ENCODE measurements around the gene HS6ST3.
"Not testable (repeated sequence)": the region's sequence is repeated elsewhere in the genome, so short reads cannot be mapped to it uniquely, and the experiment has no call there.

HS6ST3 gene

GRCh38 chr13:96051491-96051890 is 38.4 kb upstream of the HS6ST3 start:
- H3K4me3 ChIP-seq (ENCODE audit: low read depth in 1 of 2, low read length in 2 of 2); DNase-seq; H3K79me2 ChIP-seq (ENCODE audit: insufficient read depth, low read length); H3K4me1 ChIP-seq (ENCODE audit: insufficient read depth, low read length); H3K27ac ChIP-seq (ENCODE audit: low read length); H4K20me1 ChIP-seq (ENCODE audit: insufficient read depth, low read length); H2AFZ ChIP-seq (ENCODE audit: low read depth, low read length); H3K36me3 ChIP-seq (ENCODE audit: insufficient read depth, low read length); ATAC-seq (ENCODE audit: insufficient read depth, low read depth); H3K4me2 ChIP-seq (ENCODE audit: insufficient read depth, low read length); H3K9me3 ChIP-seq (ENCODE audit: insufficient read depth, low read length, severe bottlenecking); H3K27me3 ChIP-seq (ENCODE audit: insufficient read depth, low read length, poor library complexity); H3K9ac ChIP-seq (ENCODE audit: low read depth, low read length): not testable (repeated sequence)

GRCh38 chr13:96051946-96052345 is 38.0 kb upstream of the HS6ST3 start:
- ATAC-seq (ENCODE audit: insufficient read depth, low read depth); H3K9me3 ChIP-seq (ENCODE audit: insufficient read depth, low read length, severe bottlenecking); H3K27ac ChIP-seq (ENCODE audit: low read length); H3K4me1 ChIP-seq (ENCODE audit: insufficient read depth, low read length); H3K36me3 ChIP-seq (ENCODE audit: insufficient read depth, low read length); H3K27me3 ChIP-seq (ENCODE audit: insufficient read depth, low read length, poor library complexity); H3K4me3 ChIP-seq (ENCODE audit: low read depth in 1 of 2, low read length in 2 of 2); DNase-seq; H3K9ac ChIP-seq (ENCODE audit: low read depth, low read length); H3K4me2 ChIP-seq (ENCODE audit: insufficient read depth, low read length); H3K79me2 ChIP-seq (ENCODE audit: insufficient read depth, low read length); H4K20me1 ChIP-seq (ENCODE audit: insufficient read depth, low read length); H2AFZ ChIP-seq (ENCODE audit: low read depth, low read length): not testable (repeated sequence)

DNA sequence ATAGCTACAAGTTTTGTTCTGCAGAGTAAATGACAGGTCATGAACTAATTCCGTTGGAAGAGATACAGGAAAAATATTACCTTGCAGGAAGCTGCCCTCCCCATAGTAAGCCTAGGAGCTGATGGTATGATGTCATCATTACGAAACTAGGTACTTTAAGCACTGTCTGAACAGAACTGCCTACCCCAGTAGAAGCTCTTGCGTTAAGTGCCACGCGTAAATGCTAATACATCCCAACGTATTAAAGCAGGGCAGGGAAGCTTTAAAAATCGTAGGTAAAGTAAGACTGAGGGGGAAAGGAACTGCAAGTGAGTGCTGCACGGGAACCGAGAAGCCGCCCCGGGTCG is 37.3 kb upstream of the HS6ST3 start:
- no peak for TF ChIP-seq EZH2 (IDR thresholded peaks at IDR 0.05; ENCODE audit: borderline replicate concordance, low read depth, low read length, severe bottlenecking)
- TF ChIP-seq, protein P1, sequence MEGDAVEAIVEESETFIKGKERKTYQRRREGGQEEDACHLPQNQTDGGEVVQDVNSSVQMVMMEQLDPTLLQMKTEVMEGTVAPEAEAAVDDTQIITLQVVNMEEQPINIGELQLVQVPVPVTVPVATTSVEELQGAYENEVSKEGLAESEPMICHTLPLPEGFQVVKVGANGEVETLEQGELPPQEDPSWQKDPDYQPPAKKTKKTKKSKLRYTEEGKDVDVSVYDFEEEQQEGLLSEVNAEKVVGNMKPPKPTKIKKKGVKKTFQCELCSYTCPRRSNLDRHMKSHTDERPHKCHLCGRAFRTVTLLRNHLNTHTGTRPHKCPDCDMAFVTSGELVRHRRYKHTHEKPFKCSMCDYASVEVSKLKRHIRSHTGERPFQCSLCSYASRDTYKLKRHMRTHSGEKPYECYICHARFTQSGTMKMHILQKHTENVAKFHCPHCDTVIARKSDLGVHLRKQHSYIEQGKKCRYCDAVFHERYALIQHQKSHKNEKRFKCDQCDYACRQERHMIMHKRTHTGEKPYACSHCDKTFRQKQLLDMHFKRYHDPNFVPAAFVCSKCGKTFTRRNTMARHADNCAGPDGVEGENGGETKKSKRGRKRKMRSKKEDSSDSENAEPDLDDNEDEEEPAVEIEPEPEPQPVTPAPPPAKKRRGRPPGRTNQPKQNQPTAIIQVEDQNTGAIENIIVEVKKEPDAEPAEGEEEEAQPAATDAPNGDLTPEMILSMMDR (IDR thresholded peaks at IDR 0.05; ENCODE audit: borderline replicate concordance, extremely low read depth, low read length, poor library complexity, severe bottlenecking), result no peak
- Histone ChIP-seq H3K4me2 (ENCODE audit: insufficient read depth, low read length) (no peak overlapping the region), H4K20me1 (ENCODE audit: insufficient read depth, low read length) (no peaks in the 10 kb centered on the region), H3K27me3 (ENCODE audit: insufficient read depth, low read length, poor library complexity) (no peaks in the 10 kb centered on the region), H2AFZ (ENCODE audit: low read depth, low read length) (no peak overlapping the region), H3K27ac (ENCODE audit: low read length) (no peak overlapping the region), H3K36me3 (ENCODE audit: insufficient read depth, low read length) (no peaks in the 10 kb centered on the region), H3K4me3 (ENCODE audit: low read depth in 1 of 2, low read length in 2 of 2) (no peak overlapping the region), H3K9me3 (ENCODE audit: insufficient read depth, low read length, severe bottlenecking) (peaks cover 5% of the 10 kb centered on the region), H3K9ac (ENCODE audit: low read depth, low read length) (no peak overlapping the region), H3K4me1 (ENCODE audit: insufficient read depth, low read length) (no peaks in the 10 kb centered on the region), H3K79me2 (ENCODE audit: insufficient read depth, low read length) (no peaks in the 10 kb centered on the region)
- ATAC-seq (ENCODE audit: insufficient read depth, low read depth) (no peak), DNase-seq (no peak)

DNA sequence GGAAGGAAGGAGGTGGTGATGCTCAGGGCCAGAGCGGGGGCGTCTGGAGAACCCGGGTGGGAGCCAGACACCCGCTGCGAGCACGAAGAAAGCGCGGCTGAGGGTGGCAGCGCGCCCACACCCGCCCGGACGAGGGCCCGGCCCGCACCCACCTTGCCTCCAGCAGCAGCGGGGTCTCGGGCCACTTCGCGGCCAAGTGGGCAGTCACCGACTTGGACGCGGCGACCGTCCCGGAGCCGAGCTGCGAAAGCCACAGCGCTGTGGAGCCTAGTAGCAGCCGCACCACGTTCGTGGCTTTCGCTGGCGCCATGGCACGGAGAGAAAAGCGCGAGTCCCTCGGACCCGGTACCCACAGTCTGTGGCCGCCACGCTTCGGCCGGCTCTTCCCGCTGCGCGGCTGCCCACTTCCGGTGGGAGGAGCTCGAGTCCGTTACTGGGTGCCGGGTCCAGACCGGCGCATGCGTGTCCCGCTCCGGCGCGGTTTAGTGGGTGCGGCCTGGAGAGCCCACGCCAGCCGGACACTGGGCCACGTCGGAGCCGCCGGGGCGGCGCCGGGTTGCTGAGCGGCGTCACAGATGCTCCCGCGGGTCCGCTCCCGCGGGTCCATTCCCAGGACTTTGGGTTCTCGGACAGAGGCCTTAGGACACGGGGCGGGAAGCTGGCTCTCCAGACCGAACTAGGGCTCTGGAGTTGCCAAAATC is 36.8 kb upstream of the HS6ST3 start, which contains the start of gene UGGT2:
UGGT2 (minus strand) TSS at position 399 of the 701 bp plus-strand sequence; CDS start at position 310, 89 bp downstream.
- Histone ChIP-seq H3K79me2 (ENCODE audit: insufficient read depth, low read length) (no peaks in the 10 kb centered on the region), H3K4me3 (ENCODE audit: low read depth in 1 of 2, low read length in 2 of 2) (no peak within 1 kb of the TSS), H3K4me1 (ENCODE audit: insufficient read depth, low read length) (no peaks in the 10 kb centered on the region), H3K9me3 (ENCODE audit: insufficient read depth, low read length, severe bottlenecking) (peaks cover 5% of the 10 kb centered on the region), H3K27me3 (ENCODE audit: insufficient read depth, low read length, poor library complexity) (no peaks in the 10 kb centered on the region), H3K36me3 (ENCODE audit: insufficient read depth, low read length) (no peaks in the 10 kb centered on the region), H3K9ac (ENCODE audit: low read depth, low read length) (no peak within 1 kb of the TSS), H3K4me2 (ENCODE audit: insufficient read depth, low read length) (no peak within 1 kb of the TSS), H4K20me1 (ENCODE audit: insufficient read depth, low read length) (no peaks in the 10 kb centered on the region), H2AFZ (ENCODE audit: low read depth, low read length) (no peak within 1 kb of the TSS), H3K27ac (ENCODE audit: low read length) (no peak within 1 kb of the TSS)
- DNase-seq (no peak), ATAC-seq (ENCODE audit: insufficient read depth, low read depth) (no peak)
- TF ChIP-seq, protein P1 (IDR thresholded peaks at IDR 0.05; ENCODE audit: borderline replicate concordance, extremely low read depth, low read length, poor library complexity, severe bottlenecking), result no peak
- TF ChIP-seq EZH2 (IDR thresholded peaks at IDR 0.05; ENCODE audit: borderline replicate concordance, low read depth, low read length, severe bottlenecking), result no peak

Measured in DND-41 (cell line).